GM12801 (cell line): ENCODE results near the gene TLR4.

Experiments
- TF ChIP-seq, protein P1 (sequence below): IDR thresholded peaks from one replicate; pipeline ENCODE4 v1.5.1; 2011; ENCODE audit warnings: control low read depth; ENCODE audit not compliant: insufficient read length; ENCODE audit errors: extremely low read depth

TLR4 gene

GRCh38 chr9:117677572-117677971 is 26.6 kb upstream of the TLR4 start:
- TF ChIP-seq, protein P1, sequence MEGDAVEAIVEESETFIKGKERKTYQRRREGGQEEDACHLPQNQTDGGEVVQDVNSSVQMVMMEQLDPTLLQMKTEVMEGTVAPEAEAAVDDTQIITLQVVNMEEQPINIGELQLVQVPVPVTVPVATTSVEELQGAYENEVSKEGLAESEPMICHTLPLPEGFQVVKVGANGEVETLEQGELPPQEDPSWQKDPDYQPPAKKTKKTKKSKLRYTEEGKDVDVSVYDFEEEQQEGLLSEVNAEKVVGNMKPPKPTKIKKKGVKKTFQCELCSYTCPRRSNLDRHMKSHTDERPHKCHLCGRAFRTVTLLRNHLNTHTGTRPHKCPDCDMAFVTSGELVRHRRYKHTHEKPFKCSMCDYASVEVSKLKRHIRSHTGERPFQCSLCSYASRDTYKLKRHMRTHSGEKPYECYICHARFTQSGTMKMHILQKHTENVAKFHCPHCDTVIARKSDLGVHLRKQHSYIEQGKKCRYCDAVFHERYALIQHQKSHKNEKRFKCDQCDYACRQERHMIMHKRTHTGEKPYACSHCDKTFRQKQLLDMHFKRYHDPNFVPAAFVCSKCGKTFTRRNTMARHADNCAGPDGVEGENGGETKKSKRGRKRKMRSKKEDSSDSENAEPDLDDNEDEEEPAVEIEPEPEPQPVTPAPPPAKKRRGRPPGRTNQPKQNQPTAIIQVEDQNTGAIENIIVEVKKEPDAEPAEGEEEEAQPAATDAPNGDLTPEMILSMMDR = no peak

- TF ChIP-seq, protein P1 = no peak
These were observed 25.3 kb upstream of the TLR4 start for GRCh38 chr9:117678871-117679270.

DNA sequence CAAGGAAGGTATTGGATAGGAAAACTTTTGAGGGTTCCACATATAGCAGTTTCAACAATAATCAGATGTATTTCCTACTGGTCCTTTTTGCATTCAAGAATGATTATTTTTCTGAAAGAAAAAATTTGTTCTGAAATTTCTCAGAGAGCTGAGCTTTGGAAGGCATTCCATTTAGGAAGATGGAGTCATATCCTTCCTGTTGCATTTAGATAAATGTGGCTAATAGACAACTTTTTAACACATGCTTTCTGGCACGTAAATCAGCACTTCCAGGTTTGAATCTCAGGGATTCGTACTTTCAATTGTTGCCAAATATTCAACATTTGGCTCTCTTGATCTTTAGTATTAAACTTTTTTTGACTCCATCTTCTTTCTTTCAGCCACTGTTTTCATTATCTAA is 24.8 kb upstream of the TLR4 start:
- TF ChIP-seq, protein P1 = no peak

DNA sequence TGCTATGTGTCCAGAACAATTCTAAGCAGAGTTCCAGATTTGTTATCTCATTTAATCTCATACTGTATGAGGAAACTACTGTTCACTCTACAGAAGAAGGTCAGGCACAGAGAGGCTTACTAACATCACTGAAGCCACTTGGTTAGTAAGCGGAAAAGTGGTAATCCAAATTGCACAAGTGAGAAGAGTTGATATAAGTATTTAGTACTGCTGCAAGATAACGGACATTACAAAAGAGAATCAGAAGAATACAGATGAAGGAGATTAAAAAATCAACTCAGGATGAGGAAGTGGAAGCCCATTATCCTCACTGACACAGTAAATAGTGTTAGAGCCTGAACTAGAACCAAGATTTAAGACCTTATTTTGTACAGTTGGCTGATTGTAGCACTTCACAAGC is 22.3 kb upstream of the TLR4 start:
- TF ChIP-seq, protein P1 = no peak

DNA sequence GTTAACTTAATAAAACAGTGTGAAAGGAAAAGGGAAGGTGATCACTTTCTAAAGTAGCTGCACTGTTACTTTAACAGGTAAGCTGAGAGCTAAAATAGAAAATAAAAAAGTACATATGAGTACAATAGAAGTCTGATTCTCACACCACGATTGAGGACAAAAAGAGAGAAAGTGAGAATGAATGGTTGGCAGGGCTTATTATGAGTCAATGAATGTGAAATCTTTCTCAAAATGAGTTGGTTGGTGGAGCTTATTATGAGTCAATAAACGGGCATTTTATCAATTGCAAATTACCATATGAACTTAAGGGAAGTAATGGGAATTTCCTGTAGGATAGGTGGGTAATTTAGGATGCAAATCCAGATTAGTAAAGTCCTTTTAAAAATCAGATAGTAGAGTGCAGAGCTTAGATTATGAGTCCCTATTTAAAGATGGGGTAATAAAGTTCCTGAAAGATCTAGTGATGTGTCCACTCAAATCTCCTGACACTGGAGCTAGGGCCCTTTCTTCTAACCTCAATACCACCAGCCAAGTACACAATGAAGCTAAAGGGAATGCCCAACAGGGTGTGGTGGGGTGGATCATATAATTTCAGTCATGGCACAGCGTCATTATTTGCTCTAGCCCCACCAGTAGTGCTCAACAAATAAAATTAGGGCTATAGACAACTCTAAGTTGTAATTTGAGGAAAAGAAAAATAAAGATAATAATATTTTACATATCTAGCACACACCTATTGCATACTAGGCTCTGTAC is 21.1 kb upstream of the TLR4 start:
- TF ChIP-seq, protein P1 = no peak

DNA sequence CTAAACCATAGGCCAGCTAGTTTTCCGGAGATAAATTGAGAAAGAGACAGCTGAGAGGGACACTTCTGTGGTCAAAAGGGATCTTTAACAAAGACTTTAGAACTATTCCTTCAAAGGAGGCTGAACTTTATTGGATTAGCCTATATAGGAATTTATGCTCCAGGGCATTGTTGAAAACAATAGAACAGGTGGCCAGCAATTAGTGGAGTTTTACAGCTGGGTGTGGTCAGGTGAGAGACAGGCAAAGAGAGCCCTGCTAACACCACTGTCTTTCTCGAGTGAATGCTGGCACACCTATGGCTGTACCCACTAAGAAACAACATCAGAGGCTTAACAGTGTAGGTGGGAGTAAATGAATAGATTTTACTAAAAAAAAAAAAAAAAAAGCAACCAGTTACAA is 16.7 kb upstream of the TLR4 start:
- TF ChIP-seq, protein P1 = no peak

- TF ChIP-seq, protein P1 = no peak
These were observed 12.8 kb upstream of the TLR4 start for GRCh38 chr9:117691367-117691766.
